ENCODE measurements around the gene HACD3.

HACD3 gene

GRCh38 chr15:65553691-65554090, 23.4 kb downstream of the HACD3 start:
- POLR2A ChIA-PET = no interaction called here
- CTCF ChIA-PET = interaction anchor here (0.6 to 1.2 kb wide), 3 partner anchors 41 to 452 kb away, joined by 3 read pairs; no protein-coding TSS in a partner anchor
- no peak for TF ChIP-seq CTCF (IDR thresholded peaks at IDR 0.05; ENCODE audit: control extremely low read depth, extremely low read depth, low read depth, missing control alignments)
- DNase-seq (ENCODE audit: extremely low spot score) = no peak

GRCh38 chr15:65556622-65557021, 26.4 kb downstream of the HACD3 start:
- CTCF ChIA-PET = interaction anchor here (0.7 to 1.6 kb wide), 4 partner anchors 18 to 171 kb away, joined by 3 read pairs; no protein-coding TSS in a partner anchor
- POLR2A ChIA-PET = no interaction called here
- TF ChIP-seq CTCF (IDR thresholded peaks at IDR 0.05; ENCODE audit: control extremely low read depth, extremely low read depth, low read depth, missing control alignments) = no peak
- DNase-seq (ENCODE audit: extremely low spot score) = no peak

- ChIA-PET CTCF (interaction anchor here (1.0 to 1.8 kb wide), 3 partner anchors 9 to 157 kb away, joined by 3 to 4 read pairs (median 3); no protein-coding TSS in a partner anchor), POLR2A (no interaction called here)
- no peak for TF ChIP-seq CTCF (IDR thresholded peaks at IDR 0.05; ENCODE audit: control extremely low read depth, extremely low read depth, low read depth, missing control alignments)
- DNase-seq (ENCODE audit: extremely low spot score) = no peak
Measured at GRCh38 chr15:65558336-65558735, 28.1 kb downstream of the HACD3 start.

- POLR2A ChIA-PET = no interaction called here
- CTCF ChIA-PET = interaction anchor here (1.0 to 1.8 kb wide), 3 partner anchors 8 to 158 kb away, joined by 3 to 4 read pairs (median 4); no protein-coding TSS in a partner anchor
- DNase-seq (ENCODE audit: extremely low spot score) = no peak
- no peak for TF ChIP-seq CTCF (IDR thresholded peaks at IDR 0.05; ENCODE audit: control extremely low read depth, extremely low read depth, low read depth, missing control alignments)
Measured at GRCh38 chr15:65558997-65559760, 28.9 kb downstream of the HACD3 start.

- CTCF ChIA-PET = interaction anchor here (1.8 kb wide), 1 partner anchor 159 kb away, joined by 4 read pairs; no protein-coding TSS in a partner anchor
Measured at GRCh38 chr15:65559941-65560340, 29.7 kb downstream of the HACD3 start.

GRCh38 chr15:65561934-65562333, 31.7 kb downstream of the HACD3 start:
- no peak for DNase-seq (ENCODE audit: extremely low spot score)
- POLR2A ChIA-PET = no interaction called here
- CTCF ChIA-PET = no interaction called here
- TF ChIP-seq CTCF (IDR thresholded peaks at IDR 0.05; ENCODE audit: control extremely low read depth, extremely low read depth, low read depth, missing control alignments) = no peak

More at GRCh38 chr15:65559941-65560340, 29.7 kb downstream of the HACD3 start:
- DNase-seq (ENCODE audit: extremely low spot score) = no peak
- POLR2A ChIA-PET = no interaction called here
- TF ChIP-seq CTCF (IDR thresholded peaks at IDR 0.05; ENCODE audit: control extremely low read depth, extremely low read depth, low read depth, missing control alignments) = no peak

Data from GM10248 (cell line).